Endometrial microvascular endothelial cells (primary cell): ENCODE measurements around the gene RAB1B. TPM values are rescaled to one million over a fixed set of nuclear protein-coding genes. Genes with fewer than 3 reads are reported as not detected.
"Not testable (repeated sequence)": the region's sequence is repeated elsewhere in the genome, so short reads cannot be mapped to it uniquely, and the experiment has no call there.

Experiments used
- in situ Hi-C: cut with HindIII; loops from 2 replicates; pipeline ENCODE4 v1.10.0; 2017; ENCODE audit warnings: low sequenced_read_pairs, low pct_unique_long_range_greater_than_20kb; ENCODE audit errors: inconsistent ontology term
- total RNA-seq: library from RNA; depleted of rRNA; stranded (reverse); fragments of >200 nt; gene quantifications from one replicate; pipeline ENCODE4 v1.2.3, GENCODE V29; 2015; ENCODE audit errors: inconsistent ontology term

The RAB1B gene
- total RNA-seq, 1 donor from 2014 or later, result 190 TPM

GRCh38 chr11:66314561-66315497 lies 46.4 kb downstream of the RAB1B start:
- in situ Hi-C loops, result no loop called here

DNA sequence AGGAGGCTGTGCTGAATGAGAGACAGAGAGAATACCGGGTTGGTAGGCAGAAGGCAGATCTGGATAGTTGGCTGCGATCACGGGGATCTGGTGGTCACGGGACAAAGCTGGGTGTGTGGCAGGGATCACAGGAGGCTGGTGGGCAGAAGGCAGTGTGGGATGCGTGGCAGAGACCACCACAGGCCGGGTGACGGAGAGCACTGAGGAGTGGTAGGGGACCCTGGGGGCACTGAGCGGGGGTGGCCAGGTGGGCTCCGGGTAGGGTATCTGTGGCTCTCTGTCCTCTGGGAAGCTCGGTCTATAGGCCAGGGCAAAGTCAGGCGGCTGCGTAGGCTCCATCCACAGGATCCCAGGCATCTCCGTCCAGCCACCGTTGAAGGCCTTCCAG lies 47.1 kb downstream of the RAB1B start:
- in situ Hi-C loops, result no loop called here

DNA sequence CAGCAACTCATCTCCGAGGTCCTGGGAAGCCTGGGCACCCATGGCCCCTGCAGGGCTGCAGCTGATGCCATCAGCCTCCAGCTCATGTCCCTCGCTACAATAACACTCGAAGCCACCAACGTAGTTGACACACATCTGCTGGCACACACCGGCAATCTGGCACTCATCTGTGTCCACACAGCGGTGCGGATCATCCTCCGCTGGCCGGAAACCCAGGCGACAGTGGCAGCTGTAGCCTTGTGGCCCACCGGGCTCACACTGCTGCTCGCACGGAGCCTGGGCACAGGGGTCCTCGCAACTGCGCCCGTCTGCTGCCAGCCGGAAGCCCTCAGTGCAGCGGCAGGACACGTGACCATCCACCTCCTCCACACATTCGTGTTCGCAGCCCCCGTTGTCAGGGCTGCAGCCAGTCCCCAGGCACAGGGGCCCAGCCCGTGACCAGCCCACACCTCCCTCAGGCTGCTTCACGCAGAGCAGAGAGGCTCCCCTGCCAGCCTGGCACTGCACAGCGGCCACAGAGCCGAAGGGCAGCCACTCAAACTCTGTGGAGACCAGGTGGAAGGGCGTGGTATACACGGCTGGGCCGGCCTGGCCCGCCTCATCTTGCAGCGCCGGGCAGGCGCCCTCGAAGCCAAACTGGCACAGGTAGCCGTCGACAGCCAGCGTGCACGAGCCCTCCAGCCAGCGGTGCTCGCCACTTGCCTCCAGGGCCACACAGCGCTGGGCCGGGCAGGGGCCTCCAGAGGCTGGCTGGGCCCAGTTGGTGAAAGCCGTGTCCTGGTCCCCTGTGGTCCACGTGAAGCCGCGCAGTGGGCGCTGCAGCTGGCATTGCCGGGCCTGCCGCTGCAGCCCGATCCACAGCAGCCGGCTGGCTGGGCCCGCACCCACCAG lies 47.7 kb downstream of the RAB1B start:
- in situ Hi-C loops, result no loop called here

GRCh38 chr11:66316849-66317251 lies 48.4 kb downstream of the RAB1B start, which contains the start of gene CD248:
Gene CD248, minus strand, starts transcription at chr11:66317044. Its CDS starts 17 bp downstream, at chr11:66317027.
- in situ Hi-C loops, result no loop called here

- in situ Hi-C loops, result no loop called here
Measured at GRCh38 chr11:66317322-66317722, 48.9 kb downstream of the RAB1B start.

GRCh38 chr11:66317723-66318599 lies 49.5 kb downstream of the RAB1B start:
- in situ Hi-C loops, result no loop called here

DNA sequence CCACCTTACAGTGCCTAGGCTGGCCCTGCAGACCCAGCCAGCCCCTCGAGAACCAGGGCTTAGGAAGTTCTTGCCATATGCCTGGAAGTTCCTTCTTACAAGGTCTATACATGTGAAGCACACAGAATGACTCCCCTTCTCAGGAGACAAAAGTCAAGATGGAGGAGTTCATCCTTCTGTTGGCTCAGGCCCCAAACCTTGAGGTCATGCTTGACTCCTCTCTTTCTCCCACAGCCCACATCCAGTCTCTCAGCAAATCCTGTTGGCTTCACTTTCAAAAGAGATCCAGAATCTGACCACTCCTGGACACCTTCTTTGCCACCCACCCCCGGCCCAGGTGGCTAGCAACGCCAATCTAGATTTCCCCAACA lies 50.1 kb downstream of the RAB1B start:
- in situ Hi-C loops, result no loop called here

DNA sequence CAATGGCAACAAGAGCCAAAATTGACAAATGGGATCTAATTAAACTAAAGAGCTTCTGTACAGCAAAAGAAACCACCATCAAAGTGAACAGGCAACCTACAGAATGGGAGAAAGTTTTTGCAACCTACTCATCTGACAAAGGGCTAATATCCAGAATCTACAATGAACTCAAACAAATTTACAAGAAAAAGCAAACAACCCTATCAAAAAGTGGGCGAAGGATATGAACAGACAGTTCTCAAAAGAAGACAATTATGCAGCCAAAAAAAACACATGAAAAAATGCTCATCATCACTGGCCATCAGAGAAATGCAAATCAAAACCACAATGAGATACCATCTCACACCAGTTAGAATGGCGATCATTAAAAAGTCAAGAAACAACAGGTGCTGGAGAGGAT lies 51.9 kb downstream of the RAB1B start:
- in situ Hi-C loops, result not testable (repeated sequence)

DNA sequence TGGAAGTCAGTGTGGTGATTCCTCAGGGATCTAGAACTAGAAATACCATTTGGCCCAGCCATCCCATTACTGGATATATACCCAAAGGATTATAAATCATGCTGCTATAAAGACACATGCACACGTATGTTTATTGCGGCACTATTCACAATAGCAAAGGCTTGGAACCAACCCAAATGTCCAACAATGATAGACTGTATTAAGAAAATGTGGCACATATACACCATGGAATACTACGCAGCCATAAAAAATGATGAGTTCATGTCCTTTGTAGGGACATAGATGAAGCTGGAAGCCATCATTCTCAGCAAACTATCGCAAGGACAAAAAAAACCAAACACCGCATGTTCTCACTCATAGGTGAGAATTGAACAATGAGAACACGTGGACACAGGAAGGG lies 52.3 kb downstream of the RAB1B start:
- in situ Hi-C loops, result not testable (repeated sequence)

- in situ Hi-C loops, result no loop called here
Measured at GRCh38 chr11:66321606-66322005, 53.2 kb downstream of the RAB1B start.

DNA sequence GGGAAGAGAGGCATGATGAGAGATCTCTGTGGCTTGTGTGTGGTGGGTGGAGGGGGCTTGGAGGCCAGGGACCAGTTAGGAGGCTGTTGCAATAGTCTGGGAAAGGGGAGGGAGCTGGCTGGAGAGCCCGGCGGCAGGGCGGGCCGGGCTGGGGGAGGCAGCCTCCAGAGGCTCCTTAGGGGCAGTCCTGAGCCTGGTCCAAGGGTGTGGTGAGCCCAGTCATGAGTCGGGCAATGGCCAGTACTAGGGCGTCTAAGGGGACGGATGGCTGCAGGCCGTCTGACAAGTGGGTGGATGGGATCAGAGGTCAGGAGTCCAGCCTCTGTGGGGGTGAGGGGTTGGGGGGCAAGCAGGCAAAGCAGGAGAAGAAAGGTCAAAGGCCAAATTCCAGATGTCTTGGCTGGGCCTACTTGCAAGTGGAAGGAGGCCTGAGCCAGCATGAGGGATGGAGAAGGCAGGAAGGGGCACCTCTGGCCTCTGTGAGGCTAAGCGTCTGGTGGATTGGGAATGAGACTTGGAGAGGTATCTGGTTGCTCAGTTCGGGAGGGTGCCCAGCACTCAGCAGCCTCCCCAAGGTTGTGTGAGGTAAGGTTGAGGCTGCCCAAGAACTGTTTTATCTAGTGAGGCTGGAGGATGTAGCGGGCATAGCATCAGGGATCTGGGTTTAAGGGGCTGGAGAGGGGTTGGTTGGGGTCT lies 54.4 kb downstream of the RAB1B start:
- in situ Hi-C loops, result no loop called here

DNA sequence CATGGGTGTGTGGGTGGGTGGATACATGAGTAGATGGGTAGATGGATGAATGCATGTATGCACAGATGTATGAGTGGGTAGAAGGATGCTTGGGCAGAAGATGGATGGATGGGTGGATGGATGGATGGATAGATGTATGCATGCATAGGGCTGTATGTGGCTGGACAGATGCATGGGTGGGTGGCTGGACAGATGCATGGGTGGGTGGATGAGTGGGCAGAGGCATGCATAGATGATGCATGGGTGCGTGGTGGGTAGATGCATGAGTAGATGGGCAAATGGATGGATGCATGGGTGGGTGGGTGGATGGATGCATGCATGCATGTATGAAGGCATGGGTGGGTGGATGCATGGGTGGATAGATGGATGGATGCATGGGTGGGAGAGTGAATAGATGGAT lies 55.2 kb downstream of the RAB1B start:
- in situ Hi-C loops, result no loop called here

GRCh38 chr11:66324664-66325063 lies 56.2 kb downstream of the RAB1B start:
- in situ Hi-C loops, result no loop called here

GRCh38 chr11:66325263-66325671 lies 56.8 kb downstream of the RAB1B start:
- in situ Hi-C loops, result no loop called here

- in situ Hi-C loops, result no loop called here
Measured at GRCh38 chr11:66326261-66327111, 58.0 kb downstream of the RAB1B start.
